ENCODE measurements around the gene CAST.

CAST gene

GRCh38 chr5:96750110-96750822, 88.1 kb downstream of the CAST start:
- DNase-seq, result no peak

DNA sequence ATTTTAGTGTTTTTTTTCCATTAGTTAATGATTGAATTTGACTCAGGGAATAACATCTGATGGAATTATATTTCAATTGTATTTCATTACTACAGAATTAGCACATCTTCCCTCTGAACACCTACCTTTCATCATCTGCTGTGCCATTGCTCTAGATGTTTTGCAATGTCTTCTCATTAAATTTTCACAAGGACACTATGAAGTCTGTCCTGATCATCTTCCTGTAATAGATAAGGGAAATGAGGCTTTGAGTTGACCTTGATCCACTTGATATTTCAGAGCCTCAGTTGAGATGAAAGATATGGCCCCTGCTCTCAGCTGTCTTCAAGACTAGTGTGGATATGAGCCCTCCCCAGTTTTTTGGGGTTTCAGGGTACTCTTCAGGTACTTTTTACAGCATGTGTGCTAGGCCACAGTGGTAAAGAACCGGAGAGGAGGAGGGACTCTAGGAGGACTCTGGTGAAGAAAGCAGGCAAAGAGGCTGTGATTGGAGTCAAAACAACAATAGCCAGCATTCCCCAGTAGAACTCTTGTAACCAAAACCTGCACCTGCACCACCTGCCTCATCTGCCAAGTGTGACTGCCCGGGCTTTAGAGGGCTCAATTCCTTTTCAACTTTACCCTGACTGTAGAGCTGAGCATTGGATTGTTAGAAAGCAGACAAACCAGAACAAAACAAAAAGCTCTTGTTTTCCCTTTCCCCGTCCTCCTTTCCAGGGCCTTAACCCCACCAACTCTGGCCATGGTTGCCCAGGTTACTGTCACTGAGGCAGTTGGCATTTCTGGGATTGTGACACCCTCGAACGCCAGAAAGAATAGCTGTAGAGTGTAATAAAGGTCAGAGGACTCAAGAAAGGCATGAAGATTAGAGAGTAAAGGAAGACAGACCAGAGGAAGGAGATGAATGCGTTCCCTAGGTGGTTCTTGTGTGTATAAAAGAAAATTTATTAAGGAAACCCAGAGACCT, 89.3 kb downstream of the CAST start:
- DNase-seq, result no peak

DNA sequence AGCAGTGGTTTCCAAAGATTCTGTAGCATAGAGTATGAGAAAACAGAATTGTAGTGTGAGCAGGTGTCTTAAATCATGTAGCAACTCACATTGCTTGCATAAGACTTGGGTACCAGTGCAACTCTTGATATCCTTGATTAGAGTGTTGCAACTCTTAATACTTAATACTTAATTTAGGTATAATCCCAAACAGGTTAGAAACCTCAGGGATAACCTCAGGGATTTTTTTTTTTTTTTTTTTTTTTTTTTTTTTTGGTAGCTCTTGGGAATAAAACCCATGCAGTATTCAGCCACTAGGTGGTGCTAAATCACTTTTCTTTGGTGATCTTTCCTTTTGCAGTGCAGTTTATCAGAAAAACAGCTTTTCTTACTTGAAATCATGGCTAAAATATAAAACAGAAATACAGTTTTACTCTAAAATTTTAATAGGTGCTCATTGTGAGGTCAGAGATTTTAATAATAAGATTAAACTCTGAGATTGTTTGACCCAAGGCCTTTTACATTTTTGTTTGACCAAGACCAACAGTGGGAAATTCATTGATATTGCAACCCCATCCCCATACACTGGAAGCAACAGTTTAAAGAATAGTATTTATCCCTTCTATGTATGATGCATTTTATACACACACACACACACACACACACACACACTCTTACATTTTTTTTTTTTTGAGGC, 90.3 kb downstream of the CAST start:
- peak; percentile 63 for DNase-seq

DNA sequence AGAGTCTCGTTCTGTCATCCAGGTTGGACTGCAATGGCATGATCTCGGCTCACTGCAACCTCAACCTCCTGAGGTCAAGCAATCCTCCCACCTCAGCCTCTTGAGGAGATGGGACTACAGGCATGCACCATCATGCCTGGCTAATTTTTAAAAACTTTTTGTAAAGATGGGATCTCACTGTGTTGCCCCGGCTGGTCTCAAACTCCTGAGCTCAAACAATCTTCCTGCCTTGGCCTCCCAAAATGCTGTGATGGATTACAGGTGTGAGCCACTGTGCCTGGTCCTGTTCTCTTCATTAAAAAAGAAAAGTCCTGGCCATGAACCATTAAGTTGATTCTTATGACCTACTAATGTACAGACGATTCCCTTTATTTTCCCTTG, 90.8 kb downstream of the CAST start:
- no peak for DNase-seq

DNA sequence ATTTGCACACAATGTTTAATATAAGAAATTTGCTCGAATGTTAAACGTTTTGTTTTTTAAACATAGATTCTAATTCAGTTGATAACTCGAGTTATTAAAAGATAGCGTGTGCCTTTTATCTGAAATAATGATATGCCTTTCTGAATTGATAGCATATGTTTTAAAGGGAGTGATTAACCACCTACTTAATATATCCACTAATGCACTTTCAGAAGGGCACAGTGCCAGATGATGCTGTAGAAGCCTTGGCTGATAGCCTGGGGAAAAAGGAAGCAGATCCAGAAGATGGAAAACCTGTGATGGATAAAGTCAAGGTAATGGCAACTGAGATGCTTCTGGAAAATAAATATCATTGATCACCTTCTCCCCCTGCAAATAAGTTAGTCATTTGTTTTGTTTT, 91.7 kb downstream of the CAST start:
- no peak for DNase-seq

GRCh38 chr5:96755851-96756250, 93.7 kb downstream of the CAST start:
- DNase-seq, result no peak

DNA sequence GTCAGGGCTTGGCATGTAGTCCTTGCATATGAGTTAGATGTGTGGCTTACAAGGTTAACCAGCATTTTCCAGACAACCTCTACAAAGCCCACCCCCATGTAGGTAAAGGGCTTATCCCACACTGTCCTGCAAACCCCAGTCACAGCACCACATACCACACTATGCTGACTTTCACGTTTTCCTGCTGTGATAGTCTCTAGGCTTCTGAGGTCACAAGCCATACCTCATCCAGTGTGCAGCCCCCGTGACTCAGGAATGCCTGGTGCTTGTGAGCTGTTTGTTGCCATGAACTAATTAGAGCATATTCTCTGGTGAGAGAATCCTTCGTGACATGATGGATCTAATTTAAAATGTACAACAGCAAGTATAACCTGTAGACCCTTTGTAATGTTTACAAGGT, 94.8 kb downstream of the CAST start:
- DNase-seq, result no peak

DNA sequence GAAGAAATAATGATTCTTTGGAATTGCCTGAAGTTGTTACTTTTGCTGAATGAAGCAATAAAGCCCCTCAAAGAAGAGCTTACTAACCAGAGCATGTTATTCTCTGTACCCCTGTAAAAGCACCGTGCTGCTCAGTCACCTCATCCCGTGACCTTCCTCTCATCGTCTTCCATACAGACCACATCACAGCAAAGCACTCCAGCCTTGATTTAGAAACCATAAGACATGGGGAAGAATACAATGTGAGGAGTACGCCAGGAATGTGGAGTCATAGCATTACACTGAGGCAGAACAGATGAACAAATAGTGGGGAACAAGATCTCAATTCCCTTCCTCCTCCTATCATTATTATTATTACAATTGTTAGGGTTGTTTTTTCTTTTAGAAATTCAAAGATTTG, 96.4 kb downstream of the CAST start:
- DNase-seq, result peak; percentile 17

DNA sequence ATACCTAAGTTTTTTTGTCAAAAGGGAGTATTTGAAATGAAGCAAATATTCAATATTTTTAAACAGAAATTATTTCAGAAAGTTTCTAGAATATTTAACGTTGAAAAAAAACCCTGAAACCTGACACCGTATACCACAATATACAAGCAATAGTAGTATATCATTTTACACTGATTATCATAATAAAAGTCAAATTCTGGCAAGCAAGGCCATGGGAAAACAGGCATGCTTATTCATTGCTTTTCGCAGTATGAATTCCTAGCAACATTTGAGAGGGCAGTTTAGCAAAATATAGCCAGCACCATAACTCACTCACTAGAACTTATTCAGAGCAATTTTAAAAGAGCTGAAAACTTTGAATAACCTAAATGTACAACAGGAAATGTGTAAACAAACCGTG, 99.4 kb downstream of the CAST start:
- DNase-seq, result no peak

- DNase-seq, result peak; percentile 33
Measured at GRCh38 chr5:96763026-96763425, 100.8 kb downstream of the CAST start.

DNA sequence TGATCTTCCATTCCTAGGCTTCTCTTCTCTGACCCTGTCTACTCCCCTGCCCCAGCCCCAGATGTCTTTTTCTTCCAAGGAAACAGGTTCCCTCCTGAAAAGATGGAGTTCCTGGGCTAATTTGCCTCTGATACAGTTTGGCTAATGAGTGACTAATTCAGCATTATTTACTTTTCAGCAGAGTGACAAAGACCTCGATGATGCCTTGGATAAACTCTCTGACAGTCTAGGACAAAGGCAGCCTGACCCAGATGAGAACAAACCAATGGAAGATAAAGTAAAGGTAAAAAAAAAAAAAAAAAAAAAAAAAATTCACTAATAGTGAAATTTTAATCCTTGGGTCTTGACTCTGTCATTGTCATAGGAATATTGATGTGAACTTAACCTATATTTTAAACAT, 102.9 kb downstream of the CAST start:
- DNase-seq, result no peak

DNA sequence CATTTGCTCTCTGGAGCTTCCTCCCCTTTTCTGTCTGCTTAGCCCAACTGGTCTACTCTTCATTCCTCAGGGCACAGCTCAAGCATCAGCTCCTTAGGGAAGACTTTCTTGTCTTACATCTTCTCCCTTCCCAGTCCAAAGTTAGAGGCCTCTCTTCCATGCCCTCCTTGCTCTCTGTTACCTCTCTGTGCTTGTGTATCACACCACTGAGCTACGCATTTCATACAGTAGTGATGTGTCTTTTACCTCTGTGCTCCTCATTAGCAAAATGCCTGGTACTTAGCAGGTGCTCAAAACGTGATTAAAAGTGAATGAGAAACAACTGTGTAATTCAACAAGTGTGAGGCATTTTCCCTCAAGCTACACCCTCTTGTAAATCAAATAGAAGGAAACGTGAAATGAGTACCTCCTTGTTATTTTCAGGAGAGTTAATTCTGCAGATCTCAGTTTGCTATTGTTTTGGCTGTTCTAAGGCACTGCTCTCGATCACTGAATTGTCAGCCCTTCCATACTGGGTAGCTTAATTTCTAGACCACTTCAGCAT, 106.6 kb downstream of the CAST start:
- no peak for DNase-seq

- no peak for DNase-seq
Measured at GRCh38 chr5:96771395-96771794, 109.2 kb downstream of the CAST start.

DNA sequence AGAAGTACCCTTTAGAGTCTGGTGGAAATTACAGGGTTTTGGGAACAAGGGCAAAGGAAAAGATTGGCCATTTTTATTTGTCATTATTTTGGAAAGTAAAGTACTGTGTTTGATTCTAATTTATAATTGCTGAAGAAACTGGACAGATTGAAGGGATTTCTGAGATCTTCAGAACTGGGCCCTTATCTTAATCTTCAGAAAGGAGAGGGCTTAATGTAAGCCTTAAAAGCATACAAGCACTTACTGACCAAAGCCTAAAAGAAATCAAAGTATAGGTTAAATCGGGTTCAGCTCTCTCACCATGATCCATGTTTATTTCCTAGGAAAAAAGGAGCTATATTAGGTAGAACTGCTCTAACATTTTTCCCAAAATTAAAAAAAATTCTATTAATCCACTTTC, 109.9 kb downstream of the CAST start:
- no peak for DNase-seq

- DNase-seq, result no peak
Measured at GRCh38 chr5:96772542-96772941, 110.4 kb downstream of the CAST start.

DNA sequence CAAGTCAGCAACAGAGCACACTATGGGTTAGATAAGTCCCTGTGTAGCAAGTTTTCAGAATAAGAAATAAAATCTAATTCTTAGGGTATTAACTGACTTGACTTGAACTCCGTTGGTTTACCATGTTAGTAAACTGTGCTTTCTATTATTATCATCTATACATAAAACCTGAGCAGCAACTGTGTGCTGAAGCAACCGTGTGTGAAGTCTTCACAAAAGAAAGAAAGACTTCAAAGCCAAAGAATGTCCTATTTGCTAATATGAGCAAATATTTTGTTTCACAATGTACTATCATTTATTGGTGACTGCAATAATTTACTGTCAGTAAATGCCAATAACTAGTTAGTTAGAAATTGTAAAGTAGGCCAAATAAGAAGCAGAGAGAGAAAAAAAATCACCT, 112.9 kb downstream of the CAST start:
- no peak for DNase-seq

DNA sequence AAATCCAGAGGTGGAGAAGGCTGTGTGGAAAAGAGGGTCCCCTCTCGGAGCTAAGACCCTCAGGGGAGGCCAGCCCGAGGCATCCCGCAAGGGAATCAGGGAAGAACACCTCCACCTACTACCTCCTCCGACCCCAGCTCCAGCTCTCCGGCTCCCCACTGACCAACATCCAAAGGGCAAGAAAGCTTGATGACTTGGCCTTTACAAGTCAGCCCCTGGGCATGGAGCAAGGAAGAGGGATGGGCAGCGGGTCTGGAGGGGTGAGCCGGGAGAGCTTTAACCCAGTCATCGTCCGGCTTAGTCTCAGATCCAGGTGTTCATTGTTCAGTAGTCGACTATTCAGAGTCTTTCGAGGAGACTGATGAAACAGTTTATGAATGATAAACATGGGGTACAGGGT, 113.5 kb downstream of the CAST start:
- no peak for DNase-seq

- no peak for DNase-seq
Measured at GRCh38 chr5:96776621-96777020, 114.4 kb downstream of the CAST start.

DNA sequence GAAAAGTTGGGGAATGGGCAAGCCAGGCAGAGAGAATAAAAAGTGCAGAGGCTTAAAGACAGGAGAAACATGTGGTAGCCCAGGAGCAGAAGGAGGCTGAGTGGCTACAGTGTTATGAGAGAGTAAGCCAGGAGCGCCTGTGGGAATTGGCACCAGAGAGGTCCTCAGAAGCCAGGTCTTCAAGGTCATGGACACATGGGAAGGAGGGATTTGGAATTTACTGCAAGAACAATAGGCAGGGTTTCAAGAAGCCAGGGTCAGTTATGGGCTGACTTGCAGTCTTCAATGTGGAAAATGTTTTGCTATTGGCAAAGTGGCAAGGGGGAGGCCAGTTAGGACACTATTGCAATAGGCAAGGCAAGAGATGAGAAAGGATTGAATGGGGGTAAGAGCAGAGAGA, 116.2 kb downstream of the CAST start:
- no peak for DNase-seq

DNA sequence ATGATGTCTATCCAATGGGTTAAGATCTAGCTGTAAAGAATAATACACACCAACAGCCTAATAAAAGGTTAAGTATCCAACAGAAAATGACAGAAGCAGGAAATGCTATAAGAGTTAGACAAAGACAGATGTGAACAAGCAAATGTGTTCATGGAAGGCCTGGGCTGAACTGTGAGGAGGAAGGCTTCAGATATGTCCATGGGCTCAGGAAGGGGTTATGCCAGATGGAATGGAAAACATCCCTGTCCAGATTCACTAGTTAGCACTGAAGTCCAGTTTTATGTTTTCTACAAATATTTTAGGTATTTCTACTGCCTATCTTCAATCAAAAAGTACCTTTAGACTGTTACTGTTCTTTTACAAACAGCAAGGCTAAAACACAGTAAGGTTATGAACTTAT, 118.5 kb downstream of the CAST start:
- peak; percentile 27 for DNase-seq

DNA sequence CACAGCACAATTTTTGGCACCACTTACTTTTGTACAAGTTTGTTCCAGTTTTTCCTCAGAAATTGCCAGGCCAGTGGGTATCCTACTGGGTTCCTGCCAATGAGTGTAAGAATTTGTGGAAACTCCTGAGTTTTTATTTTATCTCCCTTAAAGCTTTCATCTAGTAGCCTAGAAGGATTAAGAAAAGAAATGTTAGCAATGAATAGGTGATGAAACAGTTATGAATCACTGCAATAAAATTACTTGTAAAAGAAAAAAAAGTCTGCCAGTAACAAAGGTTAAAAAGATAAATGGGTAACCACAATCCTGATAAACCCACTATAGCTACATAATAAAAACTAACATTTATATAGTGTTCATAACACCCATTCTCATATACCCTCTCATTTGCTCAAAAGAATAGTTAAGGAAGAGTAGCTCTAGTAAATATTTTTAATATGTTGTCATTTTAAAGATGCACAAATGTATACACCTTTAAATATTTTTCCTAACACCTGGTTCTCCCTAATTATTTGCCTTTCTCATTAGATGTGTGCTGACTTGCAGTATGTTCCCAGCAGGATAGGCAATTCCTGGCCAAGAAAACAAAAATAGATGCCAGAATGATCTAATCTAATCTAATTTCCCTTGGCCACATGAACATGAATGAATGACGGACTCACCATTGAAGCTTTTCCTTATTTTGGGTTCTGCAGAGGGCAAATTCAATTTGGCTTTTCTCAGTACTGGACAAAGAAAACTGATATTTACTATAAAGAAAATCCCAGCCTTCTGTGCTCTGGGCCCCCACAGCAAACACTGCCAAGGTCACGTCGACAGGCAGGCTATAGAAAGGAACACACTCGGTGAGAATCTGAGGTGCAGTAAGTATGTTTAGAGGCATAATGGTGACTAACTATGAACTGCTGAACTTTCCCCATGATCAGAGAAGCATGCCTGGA, 119.1 kb downstream of the CAST start:
- peak; percentile 40 for DNase-seq

GRCh38 chr5:96783326-96783725, 121.2 kb downstream of the CAST start:
- no peak for DNase-seq
